DMS153 treated with DMSO at 0.1 percent for 48 hours (cell line): ENCODE measurements around the gene FHIT.
A peak's percentile ranks its signal among the peaks of the same experiment; 100 is the strongest.

Experiments used
- DNase-seq: peaks from one replicate; lab custom pipeline; 2025; ENCODE audit not compliant: unreplicated experiment; lab: John Stamatoyannopoulos, UW

FHIT gene

DNA sequence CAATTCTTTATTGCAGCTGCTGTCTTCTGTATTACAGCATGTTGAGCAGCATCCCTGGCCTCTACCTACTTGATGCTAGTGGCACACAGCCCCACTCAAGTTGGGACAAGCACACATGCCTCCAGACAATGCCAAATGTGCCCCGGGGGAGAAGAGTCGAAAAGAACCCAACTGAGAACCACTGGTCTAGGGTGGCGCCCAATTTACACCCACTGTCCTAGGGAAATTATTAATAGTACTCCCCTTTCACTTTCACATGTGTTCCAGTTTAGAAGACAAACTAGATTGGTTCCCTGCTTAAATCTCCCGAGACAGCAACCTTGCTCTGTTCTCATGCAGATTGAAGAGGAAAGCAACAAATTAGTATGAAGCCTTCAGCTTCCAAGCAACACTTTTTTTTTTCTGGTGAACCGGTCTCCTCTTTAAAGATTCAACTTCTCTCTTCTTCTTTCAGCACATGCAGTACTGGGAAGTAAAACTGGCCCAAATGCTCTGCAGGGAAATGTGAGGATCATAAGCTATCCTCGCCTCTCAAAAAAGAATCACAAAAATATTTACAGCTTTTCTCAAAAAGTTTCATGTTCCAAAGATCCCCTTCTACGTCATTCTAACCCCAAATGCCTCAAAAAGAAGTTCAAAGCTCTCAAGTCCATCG, 1377.5 kb downstream of the FHIT start:
- no peak for DNase-seq

DNA sequence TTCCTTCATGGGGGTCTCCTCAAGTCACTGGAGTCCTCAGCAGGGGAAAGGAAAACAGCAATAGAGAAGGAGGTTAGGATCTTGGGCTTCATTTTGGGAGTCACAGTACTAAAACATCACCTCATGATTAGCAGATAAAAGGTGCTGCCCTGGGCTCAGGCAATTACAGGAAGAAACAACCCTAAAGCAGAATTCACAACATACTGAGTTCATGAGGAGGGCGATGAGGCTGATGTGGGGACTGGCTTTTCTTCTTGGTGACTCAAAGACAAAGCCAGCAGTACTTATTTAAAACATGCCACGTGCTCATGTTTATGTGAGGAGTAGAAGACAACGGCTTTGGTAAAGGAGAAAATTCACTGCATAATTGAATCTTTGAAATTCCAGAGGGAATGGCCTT, 1379.1 kb downstream of the FHIT start:
- DNase-seq, result no peak

DNA sequence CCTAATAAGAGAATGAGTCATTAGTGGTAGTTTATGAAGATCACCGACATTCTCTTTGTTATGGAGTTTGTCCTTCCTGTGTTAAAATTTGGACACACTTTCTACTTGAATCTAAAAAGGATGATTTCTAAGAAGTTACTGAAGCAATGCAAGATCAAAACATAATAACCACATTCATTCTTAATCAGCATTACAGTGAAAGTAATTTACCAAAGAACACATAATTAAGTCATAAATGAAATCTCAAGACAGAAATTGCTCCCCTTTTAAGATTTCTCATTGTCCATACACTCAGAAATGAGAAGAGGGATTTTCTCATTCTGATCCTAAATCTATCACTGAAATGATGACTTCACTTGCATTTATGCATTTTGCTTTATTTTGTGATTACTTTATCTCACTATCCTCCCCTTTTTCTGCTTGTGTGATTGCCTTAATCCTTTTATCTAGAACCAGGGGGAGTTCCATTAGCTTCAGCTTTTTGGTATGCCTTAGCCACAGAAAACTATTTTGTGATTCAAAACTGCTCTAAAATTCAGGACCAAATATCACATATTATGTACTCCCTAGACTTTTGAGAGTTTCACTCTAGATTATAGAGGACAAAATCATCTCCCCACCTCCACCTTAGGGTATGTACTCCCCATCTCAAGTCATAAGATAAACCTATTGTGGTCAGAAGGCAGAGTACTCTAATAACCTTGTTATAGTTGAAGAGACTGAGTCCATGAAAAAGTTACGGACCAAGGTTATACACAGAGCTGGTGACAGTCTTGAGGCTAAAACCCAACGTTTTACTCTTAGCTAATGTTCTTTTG, 1383.9 kb downstream of the FHIT start:
- no peak for DNase-seq

DNA sequence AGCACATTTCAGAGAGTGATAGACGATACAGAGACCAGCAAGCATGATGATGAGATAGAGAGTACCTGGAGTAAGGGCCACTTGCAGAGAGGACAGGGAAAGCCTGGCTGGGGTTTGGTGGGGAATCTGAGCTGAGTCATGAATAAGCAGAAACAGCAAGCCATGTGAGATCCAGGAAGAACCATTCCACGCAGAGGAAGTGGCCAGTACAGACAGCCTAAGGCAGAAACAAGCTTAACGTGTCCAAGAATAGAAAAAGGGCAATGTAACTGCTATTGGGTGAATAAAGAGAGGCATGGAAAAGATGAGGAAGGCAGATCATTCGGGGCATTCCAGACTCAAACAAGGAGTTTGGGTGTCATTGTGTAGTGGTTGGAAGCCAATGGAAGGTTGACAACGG, 1385.2 kb downstream of the FHIT start:
- DNase-seq, result no peak

DNA sequence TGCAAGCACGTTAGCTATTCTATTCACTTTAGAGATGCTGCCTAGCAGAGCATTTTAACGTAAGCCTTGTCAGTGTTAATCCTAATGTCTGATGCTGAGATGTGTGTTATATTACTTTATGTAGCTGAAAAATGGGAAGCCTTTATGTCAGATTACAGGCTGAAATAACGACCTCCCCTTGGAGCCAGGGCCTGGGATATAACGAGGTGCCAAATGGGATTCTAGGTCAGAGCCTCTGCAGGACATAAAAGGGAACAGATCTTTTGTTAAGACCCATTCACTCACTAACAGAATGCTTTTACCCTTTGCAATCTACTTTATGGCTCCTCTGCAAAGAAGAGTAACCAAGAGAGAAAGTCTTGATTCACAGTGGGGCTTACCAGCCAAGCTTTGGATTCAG, 1385.9 kb downstream of the FHIT start:
- DNase-seq, result no peak

DNA sequence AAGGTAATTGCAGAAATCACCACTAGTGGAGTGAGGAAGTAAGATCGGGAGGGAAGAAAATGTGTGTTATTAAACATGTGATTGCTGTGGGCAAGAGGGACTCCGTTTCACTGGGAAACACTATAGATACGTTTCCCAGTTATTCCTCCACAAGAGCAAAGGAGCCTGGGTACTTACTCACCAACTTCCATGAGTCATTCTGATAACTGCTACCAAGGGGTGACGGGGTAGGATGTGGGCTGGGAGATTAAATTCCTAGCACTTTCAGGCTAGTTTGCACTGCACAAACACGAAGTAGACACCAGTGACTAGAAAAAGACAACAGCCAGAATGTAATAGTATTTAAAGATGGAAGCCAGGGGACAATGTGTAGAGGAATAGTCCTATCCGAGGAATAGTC, 1388.6 kb downstream of the FHIT start:
- no peak for DNase-seq

DNA sequence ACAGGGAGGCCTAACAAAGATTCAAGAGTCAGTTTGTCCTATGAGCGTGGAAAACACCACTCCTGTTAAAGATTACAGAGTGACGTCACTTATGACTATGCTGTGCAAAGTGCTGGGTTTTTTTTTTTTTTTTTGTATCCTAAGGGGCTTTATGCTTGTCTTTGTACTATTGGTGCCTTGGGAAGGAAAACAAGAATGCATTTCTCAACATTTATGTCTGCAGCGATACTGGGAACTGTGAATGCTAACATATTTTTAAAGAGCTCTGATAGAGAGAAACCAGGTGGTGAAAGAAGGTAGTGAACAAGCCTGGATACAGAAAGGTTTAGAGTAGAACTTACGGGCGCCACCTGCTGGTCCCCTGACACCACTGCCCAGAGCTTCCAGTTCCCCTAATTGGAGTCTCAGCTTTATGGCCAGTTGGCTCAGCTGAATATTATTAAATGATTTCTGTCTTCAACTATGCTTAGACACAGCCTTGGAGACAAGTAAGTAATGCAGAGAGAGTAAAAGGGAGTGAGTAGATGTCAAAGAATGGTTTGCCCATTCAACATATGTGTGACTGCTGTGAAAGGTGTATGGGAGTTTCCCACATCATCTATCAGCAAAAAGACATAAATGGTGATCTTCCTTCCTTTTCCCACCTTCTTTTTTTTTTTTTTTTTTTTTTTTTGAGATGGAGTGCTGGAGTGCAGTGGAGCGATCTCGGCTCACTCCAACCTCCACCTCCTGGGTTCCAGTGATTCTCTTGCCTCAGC, 1393.5 kb downstream of the FHIT start:
- peak; percentile 40 for DNase-seq

DNA sequence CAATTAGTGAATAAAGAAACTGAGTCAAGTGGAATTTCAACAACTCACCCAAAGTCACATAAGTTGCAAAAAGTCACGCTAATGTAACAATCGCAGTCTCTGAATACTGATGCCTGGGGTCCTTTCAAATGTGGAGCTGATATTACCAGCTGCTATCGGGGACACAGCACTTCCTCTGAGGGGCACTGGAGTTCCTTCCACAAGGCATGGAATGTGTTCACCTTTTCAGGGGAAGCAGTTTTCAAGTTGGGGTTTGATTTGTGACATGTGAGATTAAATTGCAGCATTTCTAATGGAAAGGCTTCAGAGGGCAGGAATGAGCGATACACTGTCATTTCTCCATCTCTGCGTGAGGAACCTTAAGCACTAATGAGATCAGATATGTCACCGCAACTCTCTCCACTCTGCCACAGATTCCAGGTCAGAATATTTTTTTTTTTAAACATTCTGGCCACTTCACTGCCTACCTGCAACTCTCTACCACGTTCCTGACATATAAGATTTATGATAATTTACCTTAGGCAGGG, 1394.3 kb downstream of the FHIT start:
- no peak for DNase-seq

DNA sequence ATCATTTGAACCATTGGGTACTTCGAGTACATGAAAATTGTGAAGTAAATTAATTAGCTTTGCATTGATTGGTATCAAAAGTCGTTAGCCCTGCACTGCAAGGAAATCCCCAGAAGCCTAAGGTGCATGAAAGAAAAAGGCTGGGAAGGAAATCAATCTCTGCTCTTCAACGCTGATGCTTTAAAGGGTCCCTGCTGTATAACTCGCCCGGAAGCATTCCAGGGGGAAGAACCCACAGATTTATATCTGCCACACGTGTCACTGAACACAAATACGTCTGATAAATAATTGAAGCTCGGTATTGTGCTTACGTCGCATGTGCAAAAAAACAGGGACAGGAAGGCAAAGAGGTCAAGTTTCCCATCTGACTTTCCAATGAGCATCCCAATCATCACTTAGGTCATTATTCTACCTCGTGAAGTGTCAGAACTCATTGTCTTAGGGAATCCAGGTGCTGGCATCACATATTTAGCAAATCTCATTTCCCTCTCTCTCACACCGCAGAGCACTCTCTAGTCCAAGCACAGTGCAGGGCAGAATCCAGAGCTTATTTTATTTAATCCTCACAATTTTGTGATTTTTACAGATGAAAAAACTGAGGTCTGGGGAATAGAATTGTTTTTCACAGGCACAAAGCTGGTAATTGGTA, 1397.1 kb downstream of the FHIT start:
- no peak for DNase-seq

DNA sequence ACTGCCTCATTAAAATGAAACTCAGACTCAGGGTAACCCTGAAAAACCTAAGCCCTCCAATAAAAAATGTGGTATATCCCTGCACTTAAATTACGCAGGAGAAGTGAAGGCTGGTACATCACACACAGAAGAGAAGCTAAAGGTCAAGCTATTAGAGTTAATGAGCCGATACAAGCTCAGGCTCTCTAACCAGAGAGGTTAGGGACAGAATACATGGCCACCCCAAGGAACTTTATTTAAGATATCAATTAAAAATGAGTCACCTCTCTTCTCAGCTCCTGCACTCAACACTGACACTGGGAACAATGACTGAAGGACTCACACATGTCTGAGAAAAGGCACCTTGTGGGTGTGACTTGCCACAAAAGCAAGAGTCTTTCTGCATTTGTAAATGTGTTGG, 1400.8 kb downstream of the FHIT start:
- no peak for DNase-seq

DNA sequence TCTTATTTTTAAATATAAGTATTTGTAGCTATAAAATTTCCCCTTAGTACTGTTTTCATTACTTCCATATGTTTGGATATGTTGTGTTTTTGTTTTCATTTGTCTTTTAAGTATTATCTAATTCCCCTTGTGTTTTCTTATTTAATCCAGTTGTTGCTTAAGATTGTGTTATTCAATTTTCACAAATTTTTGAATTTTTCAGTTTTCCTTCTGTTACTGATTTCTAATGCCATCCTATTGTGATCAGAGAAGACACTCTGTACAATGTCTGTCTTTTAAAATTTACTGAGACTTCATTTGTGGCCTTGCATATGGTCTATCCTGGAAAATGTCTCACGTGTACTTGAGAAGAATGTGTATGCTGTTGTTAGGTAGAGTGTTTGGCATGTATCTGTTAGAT, 1405.9 kb downstream of the FHIT start:
- DNase-seq, result no peak

DNA sequence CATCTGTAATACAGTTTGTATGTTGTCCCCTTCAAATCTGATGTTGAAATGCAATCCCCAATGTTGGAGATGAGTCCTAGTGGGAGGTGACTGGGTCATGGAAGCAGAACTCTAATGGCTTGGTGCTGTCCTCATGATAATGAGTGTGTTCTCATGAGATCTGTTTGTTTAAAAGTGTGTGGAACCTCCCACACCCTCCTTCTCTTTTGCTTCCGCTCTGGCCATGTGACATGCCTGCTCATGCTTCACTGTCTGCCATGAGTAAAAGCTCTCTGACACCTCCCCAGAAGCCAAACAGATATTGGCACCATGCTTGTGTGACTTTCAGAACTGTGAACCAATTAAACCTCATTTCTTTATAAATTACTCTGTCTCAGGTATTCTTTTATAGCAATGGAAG, 1407.4 kb downstream of the FHIT start:
- no peak for DNase-seq

DNA sequence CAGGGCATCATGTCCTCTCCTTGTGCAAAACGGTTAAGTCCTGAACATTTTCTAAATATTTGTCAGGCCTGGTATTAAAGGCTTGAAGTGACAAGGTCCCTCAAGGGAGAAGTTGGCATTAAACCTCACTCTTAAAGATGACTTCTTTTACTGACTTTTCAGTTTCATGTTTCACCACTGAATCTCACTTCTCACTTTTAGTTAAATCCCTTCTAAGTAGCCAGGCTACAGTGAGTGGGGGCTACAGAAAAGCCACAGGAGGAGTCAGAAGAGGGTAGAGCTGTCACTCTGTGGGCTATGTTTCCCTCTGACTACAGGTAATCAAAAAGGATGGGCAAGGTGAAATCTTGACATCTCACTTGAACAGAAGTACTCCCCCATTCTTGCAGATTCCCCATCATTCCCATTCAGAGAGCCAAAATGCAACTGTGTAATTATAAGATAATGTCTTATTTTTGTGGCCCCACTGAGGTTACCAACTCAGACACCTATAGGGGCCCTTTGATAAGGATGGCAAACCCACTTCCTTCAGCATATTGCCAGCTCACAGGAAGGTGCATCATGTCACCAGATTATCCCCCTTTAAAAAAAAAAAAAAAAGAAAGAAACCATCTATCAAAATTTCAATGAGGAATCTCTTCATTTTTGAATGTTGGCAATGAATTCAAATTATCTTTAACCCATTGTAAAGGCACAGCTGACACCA, 1411.3 kb downstream of the FHIT start:
- DNase-seq, result no peak

DNA sequence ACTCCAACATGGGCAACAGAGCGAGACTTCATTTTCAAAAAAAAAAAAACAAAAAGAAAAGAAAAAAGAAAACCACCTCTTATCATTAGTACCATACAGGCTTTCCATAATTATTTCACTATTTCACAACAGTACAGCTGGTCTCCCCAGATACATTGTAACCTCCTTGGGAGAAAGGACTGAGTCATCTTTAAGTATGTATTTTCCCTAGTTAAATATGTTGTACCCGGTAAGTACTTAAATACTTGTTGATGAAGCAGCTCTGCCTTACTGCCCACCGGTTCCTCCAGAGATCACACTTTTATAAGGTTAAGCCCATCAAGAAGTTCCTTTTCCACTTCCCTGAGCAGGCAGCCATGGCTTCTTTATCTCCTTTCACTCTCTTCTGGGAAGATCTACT, 1412.0 kb downstream of the FHIT start:
- DNase-seq, result no peak

DNA sequence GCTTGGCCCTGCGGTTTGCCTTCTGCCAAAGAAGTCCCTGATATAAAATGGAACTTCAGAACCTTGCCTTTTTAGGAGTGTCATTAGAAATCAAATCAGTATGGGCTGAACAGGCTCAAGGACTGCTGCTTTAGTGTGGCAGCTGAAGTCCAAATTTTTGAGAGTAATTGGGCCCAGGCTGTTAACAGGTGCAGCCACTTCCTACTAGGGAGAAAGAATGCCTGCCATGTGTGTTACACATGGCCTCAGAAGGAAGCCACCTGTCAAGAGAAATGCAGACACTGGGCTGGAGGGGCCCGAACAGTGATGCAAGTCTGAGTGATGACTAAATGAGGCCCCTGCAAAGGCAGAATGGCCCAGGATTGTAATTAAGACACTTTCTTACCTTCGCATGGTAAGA, 1414.7 kb downstream of the FHIT start:
- no peak for DNase-seq

DNA sequence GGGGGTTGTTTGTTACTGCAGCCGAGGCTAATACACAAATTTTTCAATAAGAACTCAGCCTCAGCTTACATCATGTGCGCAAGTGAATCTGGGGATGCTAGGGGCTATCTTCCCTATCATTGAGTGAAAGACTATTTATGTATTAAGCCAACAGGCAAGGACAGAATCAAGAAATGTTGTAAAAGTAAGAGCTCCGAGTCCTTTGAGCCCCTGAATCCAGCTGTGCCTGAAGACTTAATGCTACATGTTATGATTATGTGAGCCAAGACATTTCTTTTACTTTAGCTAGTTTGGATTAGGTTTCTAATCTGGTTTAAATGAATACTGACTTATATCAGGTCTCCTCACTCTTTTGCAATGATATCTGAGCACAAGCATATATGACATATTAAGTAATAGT, 1418.5 kb downstream of the FHIT start:
- no peak for DNase-seq

DNA sequence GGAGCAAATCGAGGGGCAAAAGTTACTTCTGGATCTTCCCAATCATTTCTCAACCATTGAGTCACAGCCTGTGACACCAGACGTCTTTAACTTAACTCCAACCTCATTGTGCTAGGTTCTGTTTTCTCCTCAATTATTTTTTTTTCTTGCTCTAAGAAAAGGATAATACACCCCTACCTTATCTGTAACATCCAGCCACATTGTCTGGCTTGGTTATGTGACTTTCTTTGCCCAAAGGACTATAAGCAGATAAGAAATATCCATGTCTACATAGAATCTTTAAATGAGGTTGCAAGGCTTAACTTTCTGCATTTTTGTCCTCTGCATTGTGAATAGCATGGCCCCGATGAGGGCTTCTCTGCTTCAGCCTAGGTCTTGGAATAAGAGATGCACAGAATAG, 1419.0 kb downstream of the FHIT start:
- DNase-seq, result no peak

DNA sequence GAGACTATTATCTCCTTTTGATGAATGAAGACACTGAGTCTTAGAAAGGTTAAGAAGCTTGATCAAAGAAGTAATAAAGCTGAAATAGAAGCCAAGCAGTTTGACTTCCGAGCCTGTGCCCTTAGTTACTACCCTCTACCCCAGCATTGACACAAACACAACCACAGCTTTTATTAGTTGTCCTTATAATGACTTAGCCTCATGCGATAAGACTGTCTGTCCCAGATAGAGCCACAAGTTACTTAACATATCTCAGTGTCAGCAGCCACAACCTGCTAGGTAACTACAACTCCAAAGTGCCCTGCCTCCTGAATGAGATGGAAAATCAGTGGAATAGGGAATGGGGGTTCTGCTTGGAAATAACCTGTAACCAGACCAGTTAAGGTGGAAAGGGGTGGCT, 1419.9 kb downstream of the FHIT start:
- DNase-seq, result no peak

DNA sequence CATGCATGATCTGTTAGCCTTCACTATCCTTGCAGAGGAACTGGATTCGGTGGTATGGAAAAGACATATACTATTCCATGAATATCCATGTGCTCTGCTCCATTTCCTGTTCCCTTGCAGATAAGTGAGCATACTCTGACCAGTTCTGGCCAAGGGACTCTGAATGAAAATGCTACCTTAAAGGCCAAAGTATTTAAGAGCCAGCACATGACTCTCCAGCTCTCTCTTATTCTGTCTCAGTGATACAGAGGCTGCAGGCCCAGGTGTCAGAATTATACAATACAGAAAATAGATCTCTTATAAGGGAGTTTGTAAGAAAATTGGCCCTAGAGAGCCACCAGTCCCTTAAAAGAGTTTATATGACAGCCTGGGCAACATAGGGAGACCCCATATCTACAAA, 1421.7 kb downstream of the FHIT start:
- no peak for DNase-seq

DNA sequence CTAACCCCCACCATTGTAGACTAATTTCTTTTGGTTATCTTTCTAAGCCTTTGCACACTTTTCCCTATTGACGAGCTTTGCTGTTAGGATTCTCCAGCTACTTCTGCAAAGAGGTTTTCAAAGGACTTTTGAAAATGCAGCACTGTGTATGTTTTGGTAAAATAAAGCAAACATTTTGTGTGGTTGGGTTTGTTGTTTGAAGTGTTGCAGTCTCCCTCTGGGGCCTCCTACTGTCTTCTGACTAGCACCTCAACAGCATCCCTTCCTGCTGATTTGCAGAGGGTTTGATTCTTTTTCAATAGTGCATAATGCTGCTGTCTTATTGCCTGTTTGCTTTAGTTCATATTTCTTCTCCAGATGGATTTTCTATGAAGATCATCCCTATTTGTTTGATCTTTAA, 1426.4 kb downstream of the FHIT start:
- no peak for DNase-seq

DNA sequence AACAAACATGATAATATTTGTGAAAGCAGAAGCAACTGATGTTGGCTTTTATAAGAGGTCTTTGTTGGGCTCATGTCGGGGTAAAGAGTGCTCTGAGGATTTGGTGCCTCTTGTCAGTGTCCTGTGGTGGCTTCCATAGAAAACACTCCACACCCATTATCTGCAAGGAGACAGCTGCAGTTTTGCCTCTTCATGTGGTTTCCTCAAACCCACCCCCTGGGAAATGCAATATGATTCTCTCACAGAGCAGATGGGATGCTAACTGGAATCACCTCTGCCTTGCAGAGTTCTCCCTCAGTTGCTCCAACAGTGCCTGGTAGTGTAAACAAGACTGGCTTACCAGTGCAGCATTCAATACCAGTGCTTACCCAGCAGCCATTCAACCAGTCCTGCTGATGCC, 1430.0 kb downstream of the FHIT start:
- DNase-seq, result no peak
